Renal cortex interstitium (tissue), 3 donors: Measurements from ENCODE around the gene ZC3H4. TPM values are rescaled to one million over a fixed set of nuclear protein-coding genes. Genes with fewer than 3 reads are reported as not detected.

Experiments
- polyA plus RNA-seq, 3 donors: library from polyadenylated mRNA; unstranded; fragments of 120-200 nt; gene quantifications; one replicate each; pipeline ENCODE4 v1.2.1, GENCODE V29; 2013; ENCODE audit not compliant: insufficient read length in 3 of 3

The ZC3H4 gene
- polyA plus RNA-seq, 3 donors, result 31.6 to 42.7 (median 42.0) TPM

Other genes starting within 250 kb of the ZC3H4 start
- 1 to 10 TPM; 1.4 to 2.4 (median 2.0) TPM for gene NPAS1, start 93.9 kb downstream of the ZC3H4 start, polyA plus RNA-seq
- 10 to 100 TPM in 2 of 3 donors, 1 to 10 TPM in 1; 8.7 to 18.0 (median 13.3) TPM for gene TMEM160, start 65.2 kb downstream of the ZC3H4 start, polyA plus RNA-seq
- 100 to 1,000 TPM in 2 of 3 donors, 10 to 100 TPM in 1; 88.7 to 137 (median 127) TPM for gene SAE1, start 17.1 kb upstream of the ZC3H4 start, polyA plus RNA-seq
- 1 to 10 TPM; 1.1 to 2.9 (median 2.1) TPM for gene BBC3, start 117.4 kb upstream of the ZC3H4 start, polyA plus RNA-seq
- 10 to 100 TPM; 20.6 to 30.1 (median 25.0) TPM for gene CCDC9, start 142.7 kb upstream of the ZC3H4 start, polyA plus RNA-seq
- gene INAFM1, start 161.1 kb upstream of the ZC3H4 start, polyA plus RNA-seq, result 10 to 100 TPM in 2 of 3 donors, 1 to 10 TPM in 1; 6.0 to 11.5 (median 10.7) TPM
- 10 to 100 TPM in 1 of 3 donors, 1 to 10 TPM in 2; 3.4 to 10.6 (median 7.1) TPM for gene C5AR1, start 196.1 kb upstream of the ZC3H4 start, polyA plus RNA-seq
- gene C5AR2, start 218.4 kb upstream of the ZC3H4 start, polyA plus RNA-seq, result under 1 TPM; 0.23 to 0.42 (median 0.29) TPM
- 10 to 100 TPM; 10.1 to 18.9 (median 17.8) TPM for gene DHX34, start 235.5 kb upstream of the ZC3H4 start, polyA plus RNA-seq